ENCODE data around the gene TOLLIP. TPM values are rescaled to one million over a fixed set of nuclear protein-coding genes. Genes with fewer than 3 reads are reported as not detected.

The TOLLIP gene
- polyA plus RNA-seq, 1 experiment, result 38.3 TPM

DNA sequence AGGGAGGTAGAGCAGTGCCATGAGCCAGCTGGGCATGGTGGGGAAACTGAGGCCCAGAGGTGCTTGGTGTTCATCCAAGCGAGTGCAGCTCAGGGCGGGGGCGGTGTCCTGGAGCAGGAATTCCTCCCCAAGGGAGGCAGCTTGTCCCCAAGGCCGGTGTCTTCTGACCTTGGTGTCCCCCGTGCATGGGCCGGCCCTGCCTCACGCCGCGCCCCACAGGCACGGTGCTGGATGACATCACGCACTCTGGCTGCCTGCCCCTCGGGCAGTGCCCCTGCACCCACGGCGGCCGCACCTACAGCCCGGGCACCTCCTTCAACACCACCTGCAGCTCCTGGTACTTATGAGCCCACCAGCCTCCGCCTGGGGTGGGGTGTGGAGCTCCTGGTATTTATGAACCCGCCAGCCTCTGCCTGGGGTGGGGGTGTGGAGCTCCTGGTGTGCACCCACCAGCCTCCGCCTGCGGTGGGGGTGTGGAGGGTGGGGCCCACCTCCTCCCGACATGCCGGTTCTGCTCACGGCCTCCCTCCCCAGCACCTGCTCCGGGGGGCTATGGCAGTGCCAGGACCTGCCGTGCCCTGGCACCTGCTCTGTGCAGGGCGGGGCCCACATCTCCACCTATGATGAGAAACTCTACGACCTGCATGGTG is 79.8 kb downstream of the TOLLIP start:
- no peak overlapping the region for H3K4me3 ChIP-seq (ENCODE audit: low read depth, low read length)
- CTCF ChIA-PET, result interaction anchor here (1.4 kb wide), 1 partner anchor 27 kb away, joined by 4 read pairs; no protein-coding TSS in a partner anchor
- H3K27me3 ChIP-seq (ENCODE audit: control insufficient read depth, insufficient read depth, low read length), result 0 out of 2 replicates have a peak, but pooled peaks cover 2% of the 10 kb centered on the region
- no peak for DNase-seq (ENCODE audit: low read depth)
- TF ChIP-seq, protein P1, sequence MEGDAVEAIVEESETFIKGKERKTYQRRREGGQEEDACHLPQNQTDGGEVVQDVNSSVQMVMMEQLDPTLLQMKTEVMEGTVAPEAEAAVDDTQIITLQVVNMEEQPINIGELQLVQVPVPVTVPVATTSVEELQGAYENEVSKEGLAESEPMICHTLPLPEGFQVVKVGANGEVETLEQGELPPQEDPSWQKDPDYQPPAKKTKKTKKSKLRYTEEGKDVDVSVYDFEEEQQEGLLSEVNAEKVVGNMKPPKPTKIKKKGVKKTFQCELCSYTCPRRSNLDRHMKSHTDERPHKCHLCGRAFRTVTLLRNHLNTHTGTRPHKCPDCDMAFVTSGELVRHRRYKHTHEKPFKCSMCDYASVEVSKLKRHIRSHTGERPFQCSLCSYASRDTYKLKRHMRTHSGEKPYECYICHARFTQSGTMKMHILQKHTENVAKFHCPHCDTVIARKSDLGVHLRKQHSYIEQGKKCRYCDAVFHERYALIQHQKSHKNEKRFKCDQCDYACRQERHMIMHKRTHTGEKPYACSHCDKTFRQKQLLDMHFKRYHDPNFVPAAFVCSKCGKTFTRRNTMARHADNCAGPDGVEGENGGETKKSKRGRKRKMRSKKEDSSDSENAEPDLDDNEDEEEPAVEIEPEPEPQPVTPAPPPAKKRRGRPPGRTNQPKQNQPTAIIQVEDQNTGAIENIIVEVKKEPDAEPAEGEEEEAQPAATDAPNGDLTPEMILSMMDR (IDR thresholded peaks at IDR 0.05; ENCODE audit: insufficient read depth, low read depth, low read length), result no peak
- POLR2A ChIA-PET, result no interaction called here
- no peaks in the 10 kb centered on the region for H3K36me3 ChIP-seq (ENCODE audit: control insufficient read depth, insufficient read depth, low read length)

DNA sequence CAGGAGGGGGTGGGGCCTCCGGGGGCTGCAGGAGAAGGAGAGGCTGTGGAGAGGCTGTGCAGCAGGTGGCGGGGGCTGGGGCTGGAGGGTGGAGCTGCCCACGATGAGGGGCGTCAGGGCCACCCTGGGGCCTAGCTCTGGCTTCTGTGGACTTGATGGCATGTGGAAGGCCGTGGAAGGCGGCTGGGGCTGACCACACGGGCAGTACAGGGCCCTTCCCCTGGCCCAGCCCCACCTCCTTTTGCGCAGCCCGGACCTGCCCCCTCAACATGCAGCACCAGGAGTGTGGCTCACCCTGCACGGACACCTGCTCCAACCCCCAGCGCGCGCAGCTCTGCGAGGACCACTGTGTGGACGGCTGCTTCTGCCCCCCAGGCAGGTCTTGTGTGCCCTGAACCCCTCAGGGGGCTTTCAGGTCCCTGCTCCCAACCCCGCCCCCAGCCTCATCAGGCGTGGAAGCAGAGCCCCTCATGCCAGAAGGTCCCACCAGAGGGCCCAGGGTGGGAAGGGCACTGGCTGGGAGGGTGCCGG is 80.4 kb downstream of the TOLLIP start:
- H3K27me3 ChIP-seq (ENCODE audit: control insufficient read depth, insufficient read depth, low read length), result 0 out of 2 replicates have a peak, but pooled peaks cover 2% of the 10 kb centered on the region
- ChIA-PET CTCF (interaction anchor here (1.4 kb wide), 1 partner anchor 26 kb away, joined by 4 read pairs; no protein-coding TSS in a partner anchor), POLR2A (no interaction called here)
- no peak overlapping the region for H3K4me3 ChIP-seq (ENCODE audit: low read depth, low read length)
- DNase-seq (ENCODE audit: low read depth), result no peak
- no peaks in the 10 kb centered on the region for H3K36me3 ChIP-seq (ENCODE audit: control insufficient read depth, insufficient read depth, low read length)
- TF ChIP-seq, protein P1 (IDR thresholded peaks at IDR 0.05; ENCODE audit: insufficient read depth, low read depth, low read length), result no peak

DNA sequence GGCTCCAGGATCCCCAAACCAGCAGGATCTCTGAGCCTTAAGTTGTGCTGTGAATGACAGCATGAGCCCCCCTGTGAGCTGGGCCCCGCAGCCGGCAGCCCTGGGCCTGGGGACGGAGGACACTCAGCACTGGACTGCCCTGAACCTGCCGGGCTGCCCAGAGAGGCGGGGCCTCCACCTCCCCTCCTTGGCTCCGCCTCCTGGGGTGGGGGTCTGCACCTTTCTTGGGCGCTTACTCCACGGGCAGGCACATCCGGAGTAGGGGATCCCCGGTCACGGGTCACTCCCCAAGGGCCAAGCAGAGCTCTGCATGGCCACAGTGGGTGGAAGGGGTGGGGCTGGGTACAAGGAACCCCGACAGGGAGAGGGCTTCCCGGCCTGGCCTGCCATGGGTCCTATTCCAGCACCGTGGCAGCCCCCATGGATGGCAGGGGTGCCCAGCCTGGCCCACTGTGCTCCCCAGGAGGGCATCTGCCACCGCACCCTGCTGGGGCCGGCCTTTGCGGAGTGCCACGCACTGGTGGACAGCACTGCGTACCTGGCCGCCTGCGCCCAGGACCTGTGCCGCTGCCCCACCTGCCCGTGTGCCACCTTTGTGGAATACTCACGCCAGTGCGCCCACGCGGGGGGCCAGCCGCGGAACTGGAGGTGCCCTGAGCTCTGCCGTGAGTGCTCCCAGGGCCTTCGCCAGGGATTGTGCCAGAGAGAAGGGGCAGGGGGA is 81.2 kb downstream of the TOLLIP start:
- Histone ChIP-seq H3K36me3 (ENCODE audit: control insufficient read depth, insufficient read depth, low read length) (no peaks in the 10 kb centered on the region), H3K27me3 (ENCODE audit: control insufficient read depth, insufficient read depth, low read length) (0 out of 2 replicates have a peak, but pooled peaks cover 2% of the 10 kb centered on the region), H3K4me3 (ENCODE audit: low read depth, low read length) (no peak overlapping the region)
- ChIA-PET CTCF (interaction anchor here (1.4 to 1.7 kb wide), 2 partner anchors 26 to 346 kb away, joined by 3 to 4 read pairs; no protein-coding TSS in a partner anchor), POLR2A (no interaction called here)
- TF ChIP-seq, protein P1 (IDR thresholded peaks at IDR 0.05; ENCODE audit: insufficient read depth, low read depth, low read length), result no peak
- DNase-seq (ENCODE audit: low read depth), result no peak

DNA sequence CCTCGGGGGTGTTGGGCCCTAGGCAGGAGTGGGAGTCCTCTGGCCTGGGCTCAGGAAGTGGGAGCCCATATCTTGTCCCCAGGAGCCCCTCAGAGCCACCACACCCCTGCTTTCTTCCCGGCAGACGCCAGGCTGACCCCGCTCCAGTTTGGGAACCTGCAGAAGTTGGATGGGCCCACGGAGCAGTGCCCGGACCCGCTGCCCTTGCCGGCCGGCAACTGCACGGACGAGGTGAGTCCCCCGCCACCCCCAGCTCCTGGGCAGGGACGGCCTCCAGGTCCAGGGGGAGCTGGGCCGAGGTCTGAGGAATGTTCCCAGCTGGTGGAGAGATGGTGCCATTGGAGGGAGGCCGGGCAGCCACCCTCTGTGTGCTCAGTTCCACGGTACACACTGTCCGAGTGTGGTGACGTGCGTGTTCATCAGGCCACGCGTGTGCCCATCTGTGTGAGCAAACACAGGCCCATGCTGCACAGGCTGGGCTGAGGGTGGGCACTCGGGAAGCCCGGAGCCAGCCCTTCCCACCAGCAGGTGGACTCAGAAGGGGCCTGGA is 81.8 kb downstream of the TOLLIP start:
- Histone ChIP-seq H3K27me3 (ENCODE audit: control insufficient read depth, insufficient read depth, low read length) (0 out of 2 replicates have a peak, but pooled peaks cover 2% of the 10 kb centered on the region), H3K4me3 (ENCODE audit: low read depth, low read length) (no peak overlapping the region), H3K36me3 (ENCODE audit: control insufficient read depth, insufficient read depth, low read length) (no peaks in the 10 kb centered on the region)
- CTCF ChIA-PET, result interaction anchor here (1.7 kb wide), 1 partner anchor 347 kb away, joined by 3 read pairs; no protein-coding TSS in a partner anchor
- TF ChIP-seq, protein P1 (IDR thresholded peaks at IDR 0.05; ENCODE audit: insufficient read depth, low read depth, low read length), result no peak
- DNase-seq (ENCODE audit: low read depth), result no peak
- POLR2A ChIA-PET, result no interaction called here

Data from BJ (cell line).